Type B pancreatic cell (in vitro differentiated cells): ENCODE results near the gene SAT2. TPM values are rescaled to one million over a fixed set of nuclear protein-coding genes. Genes with fewer than 3 reads are reported as not detected.
A peak's percentile ranks its signal among the peaks of the same experiment; 100 is the strongest.

ENCODE experiments used
- DNase-seq: peaks from one replicate; pipeline ENCODE4 v3.0.0; 2021; ENCODE audit warnings: mixed read lengths; ENCODE audit not compliant: unreplicated experiment; ENCODE audit errors: extremely low spot score
- H3K27ac Mint-ChIP-seq: 2 replicates; pipeline ENCODE4 v1.8.0; 2021; ENCODE audit warnings: mild to moderate bottlenecking, mixed read lengths
- H3K27me3 Mint-ChIP-seq: 2 replicates; pipeline ENCODE4 v1.8.0; 2021; ENCODE audit warnings: mixed read lengths
- H3K36me3 Mint-ChIP-seq: 2 replicates; pipeline ENCODE4 v1.8.0; 2021; ENCODE audit warnings: mixed read lengths
- H3K4me1 Mint-ChIP-seq: one replicate; pipeline ENCODE4 v1.8.0; 2021; ENCODE audit warnings: mixed read lengths; ENCODE audit not compliant: unreplicated experiment
- H3K4me3 Mint-ChIP-seq: 2 replicates; pipeline ENCODE4 v1.8.0; 2021; ENCODE audit warnings: mild to moderate bottlenecking, mixed read lengths
- H3K9me3 Mint-ChIP-seq: 2 replicates; pipeline ENCODE4 v1.8.0; 2021; ENCODE audit warnings: mixed read lengths
- CTCF ChIP-seq: fragments of 200-600 bp; sonication (generic); conservative IDR thresholded peaks from 2 replicates; pipeline ENCODE4 v1.5.0; 2021; ENCODE audit warnings: antibody characterized with exemption, mild to moderate bottlenecking
- total RNA-seq: library from RNA; stranded (reverse); gene quantifications from 2 replicates; pipeline ENCODE4 v1.2.1, GENCODE V29; 2021; ENCODE audit warnings: low replicate concordance

SAT2 gene
- total RNA-seq, 1 donor from 2014 or later: 104 TPM

GRCh38 chr17:7651665-7652387 lies 24.2 kb upstream of the SAT2 start:
- peak overlapping the region; percentile 86 for H3K4me3 Mint-ChIP-seq
- no peak overlapping the region for H3K27ac Mint-ChIP-seq
- peaks cover 3% of the 10 kb centered on the region for H3K36me3 Mint-ChIP-seq
- peaks cover 25% of the 10 kb centered on the region for H3K4me1 Mint-ChIP-seq
- peaks cover 64% of the 10 kb centered on the region for H3K27me3 Mint-ChIP-seq
- no peaks in the 10 kb centered on the region for H3K9me3 Mint-ChIP-seq
- TF ChIP-seq CTCF: peak; percentile 22
- DNase-seq: no peak

GRCh38 chr17:7651097-7651664 lies 23.6 kb upstream of the SAT2 start:
- TF ChIP-seq CTCF: no peak
- H3K27me3 Mint-ChIP-seq: peaks cover 61% of the 10 kb centered on the region
- peaks cover 3% of the 10 kb centered on the region for H3K36me3 Mint-ChIP-seq
- H3K27ac Mint-ChIP-seq: no peak overlapping the region
- H3K9me3 Mint-ChIP-seq: no peaks in the 10 kb centered on the region
- H3K4me1 Mint-ChIP-seq: peaks cover 21% of the 10 kb centered on the region
- no peak for DNase-seq
- peak overlapping the region; percentile 86 for H3K4me3 Mint-ChIP-seq

GRCh38 chr17:7650509-7651096 lies 23.0 kb upstream of the SAT2 start, which contains the start of gene ATP1B2:
Gene ATP1B2, plus strand, starts transcription at chr17:7650926. Its CDS starts 593 bp downstream, at chr17:7651519.
- H3K27me3 Mint-ChIP-seq: peaks cover 57% of the 10 kb centered on the region
- H3K4me1 Mint-ChIP-seq: peaks cover 19% of the 10 kb centered on the region
- TF ChIP-seq CTCF: no peak
- peak; percentile 74 for DNase-seq
- peak within 1 kb of the TSS; percentile 87 for H3K4me3 Mint-ChIP-seq
- H3K36me3 Mint-ChIP-seq: peaks cover 3% of the 10 kb centered on the region
- no peaks in the 10 kb centered on the region for H3K9me3 Mint-ChIP-seq
- H3K27ac Mint-ChIP-seq: peak within 1 kb of the TSS; percentile 64

DNA sequence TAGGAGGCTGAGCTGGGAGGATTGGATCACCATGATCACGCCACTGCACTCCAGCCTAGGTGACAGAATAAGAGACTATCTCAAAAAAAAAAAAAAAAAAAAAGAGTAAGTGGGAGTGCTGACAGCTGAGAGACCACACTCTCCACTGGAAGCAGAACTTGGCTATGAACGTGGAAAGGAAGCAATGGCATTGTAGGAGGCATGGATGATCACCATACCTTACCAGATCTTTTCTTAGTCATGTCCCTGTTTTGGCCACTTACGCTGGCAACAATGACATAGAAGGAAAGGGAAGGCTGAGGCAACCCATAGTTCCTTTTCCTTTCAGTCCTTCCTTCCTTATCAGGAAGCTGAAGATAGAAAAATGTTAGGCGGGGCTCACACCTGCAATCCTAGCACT lies 19.4 kb upstream of the SAT2 start:
- no peak for DNase-seq
- Mint-ChIP-seq H3K27ac (no peak overlapping the region), H3K36me3 (no peaks in the 10 kb centered on the region), H3K9me3 (no peaks in the 10 kb centered on the region), H3K4me3 (no peak overlapping the region), H3K4me1 (peaks cover 9% of the 10 kb centered on the region), H3K27me3 (peaks cover 27% of the 10 kb centered on the region)
- no peak for TF ChIP-seq CTCF

DNA sequence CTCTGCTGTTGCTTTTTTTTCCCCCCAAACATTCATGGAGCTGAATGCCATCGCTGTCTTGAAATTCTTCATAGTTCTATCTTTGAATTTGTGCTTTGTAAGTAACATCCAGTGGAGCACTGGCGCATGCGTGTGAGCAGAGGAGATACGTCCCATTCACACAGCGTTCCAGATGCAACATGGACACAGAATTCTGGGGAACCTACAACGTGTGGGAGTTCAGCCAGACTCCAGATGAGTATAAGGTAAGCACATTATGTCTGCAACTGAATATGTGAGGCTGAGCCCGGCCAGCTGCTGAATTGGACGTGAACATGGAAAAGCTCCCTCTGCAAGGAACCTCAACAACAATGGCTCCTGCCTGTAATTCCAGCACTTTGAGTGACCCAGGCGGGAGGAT lies 18.8 kb upstream of the SAT2 start:
- no peaks in the 10 kb centered on the region for H3K36me3 Mint-ChIP-seq
- peaks cover 9% of the 10 kb centered on the region for H3K4me1 Mint-ChIP-seq
- no peak for DNase-seq
- no peak for TF ChIP-seq CTCF
- peaks cover 29% of the 10 kb centered on the region for H3K27me3 Mint-ChIP-seq
- no peaks in the 10 kb centered on the region for H3K9me3 Mint-ChIP-seq
- H3K4me3 Mint-ChIP-seq: no peak overlapping the region
- H3K27ac Mint-ChIP-seq: no peak overlapping the region
